CD4-positive, alpha-beta T cell (primary cell): ENCODE results near the gene SH2D7. TPM values are rescaled to one million over a fixed set of nuclear protein-coding genes. Genes with fewer than 3 reads are reported as not detected.
A peak's percentile ranks its signal among the peaks of the same experiment; 100 is the strongest.

Experiments
- ATAC-seq: fragments of 200-7000 bp; cut with Tn5 transposase; one replicate; pipeline ENCODE4 v1.10.0; 2022; ENCODE audit warnings: mild to moderate bottlenecking; ENCODE audit not compliant: poor library complexity
- CTCF ChIA-PET: fragments of 350-600 bp; sonication (Branson Sonifier 250); formaldehyde crosslinking; loops from one replicate; lab custom pipeline; 2021; ENCODE audit warnings: antibody characterized with exemption, inconsistent platforms; lab: Charles Lee
- POLR2A ChIA-PET: fragments of 350-600 bp; sonication (Branson Sonifier 250); formaldehyde crosslinking; loops from one replicate; lab custom pipeline; 2021; ENCODE audit warnings: antibody characterized with exemption, inconsistent platforms; lab: Charles Lee
- DNase-seq, 14 experiments: peaks; one replicate each; pipeline ENCODE4 v3.0.0-alpha.2; 2013 to 2020; ENCODE audit warnings: mixed read lengths in 2 of 14
- H3K27ac ChIP-seq, 2 donors: one replicate each; pipeline versions ENCODE4 v1.5.1 to v1.7.0; 2013; ENCODE audit warnings: low read length in 2 of 2, low read depth in 1 of 2, mild to moderate bottlenecking in 1 of 2
- H3K27me3 ChIP-seq, 2 experiments: 1 replicate in 1 of 2; 2 replicates in 1 of 2; pipeline versions ENCODE4 v1.6.1 to v1.7.0; 2013; ENCODE audit warnings: low read length in 2 of 2, control low read depth in 1 of 2, mild to moderate bottlenecking in 1 of 2, moderate library complexity in 1 of 2; ENCODE audit not compliant: insufficient read depth in 2 of 2, control insufficient read depth in 1 of 2
- H3K36me3 ChIP-seq: one replicate; pipeline ENCODE4 v1.6.1; 2013; ENCODE audit warnings: low read length, control low read depth; ENCODE audit not compliant: insufficient read depth
- H3K4me1 ChIP-seq: one replicate; pipeline ENCODE4 v1.6.1; 2013; ENCODE audit warnings: low read length, control low read depth; ENCODE audit not compliant: insufficient read depth
- H3K4me3 ChIP-seq: one replicate; pipeline ENCODE4 v1.5.1; 2013; ENCODE audit warnings: mild to moderate bottlenecking, low read length, moderate library complexity
- H3K9me3 ChIP-seq, 2 experiments: 1 replicate in 1 of 2; 2 replicates in 1 of 2; pipeline versions ENCODE4 v1.6.1 to v1.7.0; 2013; ENCODE audit warnings: low read length in 2 of 2, mild to moderate bottlenecking in 2 of 2, control low read depth in 1 of 2, moderate library complexity in 1 of 2; ENCODE audit not compliant: control insufficient read depth in 1 of 2, insufficient read depth in 1 of 2
- H3K27ac Mint-ChIP-seq: one replicate; pipeline ENCODE4 v1.8.0; 2020; ENCODE audit warnings: mixed read lengths
- H3K27me3 Mint-ChIP-seq: one replicate; pipeline ENCODE4 v1.8.0; 2021; ENCODE audit warnings: mixed read lengths
- H3K36me3 Mint-ChIP-seq: one replicate; pipeline ENCODE4 v1.8.0; 2021; ENCODE audit warnings: low read depth, mixed read lengths
- H3K4me1 Mint-ChIP-seq: one replicate; pipeline ENCODE4 v1.8.0; 2021; ENCODE audit warnings: low read depth, mixed read lengths
- H3K4me3 Mint-ChIP-seq: one replicate; pipeline ENCODE4 v1.8.0; 2020; ENCODE audit warnings: mild to moderate bottlenecking, mixed read lengths
- H3K9me3 Mint-ChIP-seq: one replicate; pipeline ENCODE4 v1.8.0; 2020; ENCODE audit warnings: mixed read lengths
- CTCF ChIP-seq: fragments of 200-600 bp; IDR thresholded peaks from one replicate; pipeline ENCODE4 v1.8.0; 2022; ENCODE audit warnings: antibody characterized with exemption, mild to moderate bottlenecking
- intact Hi-C, 2 experiments: fragments of 100-400 bp; cut with DNase I in 1 of 2; cut with micrococcal nuclease in 1 of 2; formaldehyde crosslinking; loops; one replicate each; pipeline versions ENCODE4 v1.15.1 to v1.9.0; 2023 to 2025; cut with DNase I, micrococcal nuclease
- total RNA-seq, 174 experiments: library from RNA in 2 of 174; stranded (reverse) in 2 of 174; gene quantifications; one replicate each; pipeline ENCODE4 v1.2.3 and lab custom pipeline; 2021 to 2026

The SH2D7 gene
- total RNA-seq, 2 experiments from 2014 or later, result not detected

- Mint-ChIP-seq H3K36me3 (peaks cover 26% of the 10 kb centered on the region), H3K27ac (no peak overlapping the region), H3K27me3 (no peaks in the 10 kb centered on the region), H3K4me3 (peak overlapping the region; percentile 78), H3K9me3 (no peaks in the 10 kb centered on the region), H3K4me1 (peaks cover 56% of the 10 kb centered on the region)
- peaks cover 81% of the 10 kb centered on the region for H3K4me1 ChIP-seq
- DNase-seq, result no peak
- H3K4me3 ChIP-seq, result peak overlapping the region; percentile 19
- ChIA-PET POLR2A (interaction anchor here (0.9 to 14.8 kb wide), 7 partner anchors 11 to 83 kb away, joined by 3 to 304 read pairs (median 4); no protein-coding TSS in a partner anchor), CTCF (interaction anchor here (1.1 to 1.7 kb wide), 2 partner anchors 35 to 74 kb away, joined by 3 to 6 read pairs; no protein-coding TSS in a partner anchor)
- peak overlapping the region; percentile 45 to 53 for H3K27ac ChIP-seq
- no peaks in the 10 kb centered on the region for H3K36me3 ChIP-seq
- H3K27me3 ChIP-seq, result no peaks in the 10 kb centered on the region
- intact Hi-C loops, result loop anchor here in 1 of 2 experiments (2.0 kb wide), 1 partner anchor 14 kb away; no protein-coding TSS in a partner anchor
- TF ChIP-seq CTCF, result no peak
- ATAC-seq, result peak; percentile 4
- no peaks in the 10 kb centered on the region for H3K9me3 ChIP-seq
These were observed 19.1 kb upstream of the SH2D7 start for GRCh38 chr15:78073046-78073787.

GRCh38 chr15:78075490-78076230, 16.7 kb upstream of the SH2D7 start:
- ATAC-seq (no peak), DNase-seq (no peak)
- peaks cover 61% of the 10 kb centered on the region for H3K4me1 ChIP-seq
- CTCF ChIA-PET, result interaction anchor here (1.0 to 1.8 kb wide), 6 partner anchors 23 to 42 kb away, joined by 3 to 5 read pairs (median 3); no protein-coding TSS in a partner anchor
- intact Hi-C loops, result loop anchor here (2.0 to 5.0 kb wide), 4 partner anchors 25 to 222 kb away; partner anchors contain the start of gene SKIC8 (in 1 of the 2)
- Mint-ChIP-seq H3K36me3 (peaks cover 26% of the 10 kb centered on the region), H3K9me3 (no peaks in the 10 kb centered on the region), H3K4me1 (peaks cover 57% of the 10 kb centered on the region), H3K27me3 (no peaks in the 10 kb centered on the region), H3K4me3 (peak overlapping the region; percentile 99), H3K27ac (no peak overlapping the region)
- H3K9me3 ChIP-seq, result no peaks in the 10 kb centered on the region
- peak overlapping the region; percentile 96 for H3K4me3 ChIP-seq
- no peak for TF ChIP-seq CTCF
- peak overlapping the region; percentile 19 to 68 for H3K27ac ChIP-seq
- POLR2A ChIA-PET, result interaction anchor here (0.9 to 14.8 kb wide), 4 partner anchors 9 to 46 kb away, joined by 3 to 304 read pairs (median 14); no protein-coding TSS in a partner anchor
- H3K36me3 ChIP-seq, result no peaks in the 10 kb centered on the region
- no peaks in the 10 kb centered on the region for H3K27me3 ChIP-seq
